ENCODE data around the gene CHTF18.

Gene CHTF18

GRCh38 chr16:776824-777223, 11.6 kb upstream of the CHTF18 start:
- DNase-seq: no peak

GRCh38 chr16:777826-778225, 10.6 kb upstream of the CHTF18 start:
- DNase-seq: no peak

- DNase-seq: no peak
Observed at GRCh38 chr16:778447-778846, 10.0 kb upstream of the CHTF18 start.

- DNase-seq: no peak
Observed at GRCh38 chr16:778909-779527, 9.4 kb upstream of the CHTF18 start.

- no peak for DNase-seq
Observed at GRCh38 chr16:779561-779960, 8.9 kb upstream of the CHTF18 start.

GRCh38 chr16:780296-780695, 8.1 kb upstream of the CHTF18 start:
- DNase-seq: no peak

- DNase-seq: no peak
Observed at GRCh38 chr16:781346-782010, 6.9 kb upstream of the CHTF18 start.

GRCh38 chr16:782258-782657, 6.2 kb upstream of the CHTF18 start:
- DNase-seq: no peak

- DNase-seq: no peak
Observed at GRCh38 chr16:782766-783403, 5.5 kb upstream of the CHTF18 start.

- no peak for DNase-seq
Observed at GRCh38 chr16:783404-784161, 4.8 kb upstream of the CHTF18 start.

GRCh38 chr16:784431-784830, 4.0 kb upstream of the CHTF18 start:
- DNase-seq: no peak

- no peak for DNase-seq
Observed at GRCh38 chr16:785563-786535, 2.6 kb upstream of the CHTF18 start.

GRCh38 chr16:787321-787966, 976 bp upstream of the CHTF18 start:
- no peak for DNase-seq

GRCh38 chr16:787978-788398, 432 bp upstream of the CHTF18 start, which contains the start of gene RPUSD1:
RPUSD1 (minus strand) TSS chr16:788381; CDS start chr16:787737, 644 bp downstream.
- DNase-seq: no peak

- DNase-seq: no peak
Observed at GRCh38 chr16:789191-789850, 901 bp downstream of the CHTF18 start.

- DNase-seq: no peak
Observed at GRCh38 chr16:790086-790485, 1.7 kb downstream of the CHTF18 start.

GRCh38 chr16:791131-791530, 2.7 kb downstream of the CHTF18 start:
- DNase-seq: no peak

- DNase-seq: no peak
Observed at GRCh38 chr16:792221-792995, 4.0 kb downstream of the CHTF18 start.

- DNase-seq: no peak
Observed at GRCh38 chr16:793414-793813, 5.0 kb downstream of the CHTF18 start.

- DNase-seq: no peak
Observed at GRCh38 chr16:794091-794822, 5.8 kb downstream of the CHTF18 start.

Data from NCI-H2029 (cell line).